K562 (cell line): Measurements from ENCODE around the gene PSMB7. TPM values are rescaled to one million over a fixed set of nuclear protein-coding genes. Genes with fewer than 3 reads are reported as not detected.

Experiments used
- GABPA ChIP-seq: fragments of 200-800 bp; sonication (Bioruptor generic); conservative IDR thresholded peaks from 2 replicates; pipeline ENCODE4 v1.6.1; 2016; ENCODE audit warnings: low read depth, missing genetic modification characterization, missing compliant biosample characterization
- MAZ ChIP-seq, 2 experiments: fragments of 450-650 bp in 1 of 2; sonication (generic) in 1 of 2; formaldehyde crosslinking; IDR thresholded peaks in 1 of 2; conservative IDR thresholded peaks in 1 of 2; 2 replicates each; pipeline versions ENCODE4 v1.4.0 to v1.5.0; 2020; ENCODE audit warnings: mild to moderate bottlenecking in 1 of 2, missing genetic modification reagents in 1 of 2
- MXI1 ChIP-seq: IDR thresholded peaks from 2 replicates; pipeline ENCODE4 v1.6.1; 2011; ENCODE audit warnings: low read depth, mild to moderate bottlenecking, improper control_type of control experiment, low read length
- MYC ChIP-seq, 2 experiments: fragments of 250-450 bp in 1 of 2; sonication (Bioruptor Pico) in 1 of 2; IDR thresholded peaks; 2 replicates each; pipeline versions ENCODE4 v1.5.1 to v1.6.1; 2012 to 2021; ENCODE audit warnings: low read depth in 2 of 2, borderline replicate concordance in 1 of 2, improper control_type of control experiment in 1 of 2, low read length in 1 of 2, mild to moderate bottlenecking in 1 of 2, moderate library complexity in 1 of 2
- NCOA1 ChIP-seq: fragments of 450-650 bp; IDR thresholded peaks from 2 replicates; pipeline ENCODE4 v1.6.1; 2016; ENCODE audit warnings: low read depth
- NFIC ChIP-seq: fragments of 450-650 bp; IDR thresholded peaks from 2 replicates; pipeline ENCODE4 v1.6.1; 2017; ENCODE audit warnings: mild to moderate bottlenecking, inconsistent platforms
- NR3C1 ChIP-seq: sonication (generic); formaldehyde crosslinking; IDR thresholded peaks from 2 replicates; pipeline ENCODE4 v1.8.1; 2022; ENCODE audit warnings: missing genetic modification reagents
- NR4A1 ChIP-seq, 2 experiments: fragments of 250-450 bp in 1 of 2; fragments of 450-650 bp in 1 of 2; sonication (Bioruptor Pico) in 1 of 2; IDR thresholded peaks; 2 replicates each; pipeline versions ENCODE4 v1.4.0 to v1.6.1; 2016 to 2020; ENCODE audit warnings: mild to moderate bottlenecking in 2 of 2, missing compliant biosample characterization in 1 of 2, missing genetic modification characterization in 1 of 2, moderate library complexity in 1 of 2
- POLR2B ChIP-seq: fragments of 450-650 bp; IDR thresholded peaks from 2 replicates; pipeline ENCODE4 v1.6.1; 2018; ENCODE audit warnings: low read depth; ENCODE audit not compliant: partially characterized antibody
- PTBP1 ChIP-seq: fragments of 200-400 bp; formaldehyde crosslinking; IDR thresholded peaks from 2 replicates; pipeline ENCODE4 v1.6.1; 2017; ENCODE audit warnings: low read depth, low read length
- PTRF ChIP-seq: fragments of 450-650 bp; IDR thresholded peaks from 2 replicates; pipeline ENCODE4 v1.6.1; 2016; ENCODE audit warnings: mild to moderate bottlenecking, missing genetic modification characterization, missing compliant biosample characterization
- SAP30 ChIP-seq: fragments of 200-600 bp; sonication (generic); IDR thresholded peaks from 2 replicates; pipeline ENCODE4 v1.6.1; 2012; ENCODE audit warnings: borderline replicate concordance, low read depth, mild to moderate bottlenecking, moderate library complexity, low read length, control low read depth, inconsistent platforms; ENCODE audit not compliant: insufficient read depth, poor library complexity, severe bottlenecking
- SRSF1 ChIP-seq: fragments of 200-400 bp; formaldehyde crosslinking; IDR thresholded peaks from 2 replicates; pipeline ENCODE4 v1.6.1; 2017; ENCODE audit warnings: mild to moderate bottlenecking, low read depth, low read length, moderate library complexity
- STAT5A ChIP-seq: IDR thresholded peaks from 2 replicates; pipeline ENCODE4 v1.6.1; 2012; ENCODE audit warnings: low read length, inconsistent platforms, borderline replicate concordance
- TAF15 ChIP-seq: fragments of 200-400 bp; formaldehyde crosslinking; IDR thresholded peaks from 2 replicates; pipeline ENCODE4 v1.6.1; 2017; ENCODE audit warnings: mild to moderate bottlenecking, low read depth, low read length, moderate library complexity
- TBL1XR1 ChIP-seq, 2 experiments: IDR thresholded peaks; 2 replicates each; pipeline ENCODE4 v1.6.1; 2012; ENCODE audit warnings: improper control_type of control experiment in 2 of 2, low read length in 2 of 2, mild to moderate bottlenecking in 1 of 2
- TRIM24 ChIP-seq, 2 experiments: fragments of 450-650 bp; IDR thresholded peaks; 2 replicates each; pipeline ENCODE4 v1.6.1; 2016
- ZBTB8A ChIP-seq: fragments of 450-650 bp; IDR thresholded peaks from 2 replicates; pipeline ENCODE4 v1.6.1; 2018; ENCODE audit warnings: mild to moderate bottlenecking, moderate library complexity; ENCODE audit not compliant: partially characterized antibody
- ZC3H8 ChIP-seq: fragments of 450-650 bp; IDR thresholded peaks from 2 replicates; pipeline ENCODE4 v1.6.1; 2017
- ZEB2 ChIP-seq: fragments of 450-650 bp; IDR thresholded peaks from 2 replicates; pipeline ENCODE4 v1.6.1; 2016
- ZNF23 ChIP-seq: fragments of 250-450 bp; sonication (Bioruptor Pico); IDR thresholded peaks from 2 replicates; pipeline ENCODE4 v1.4.0; 2020; ENCODE audit warnings: mild to moderate bottlenecking
- ZNF41 ChIP-seq: fragments of 250-450 bp; sonication (Bioruptor Pico); conservative IDR thresholded peaks from 2 replicates; pipeline ENCODE4 v1.4.0; 2020; ENCODE audit warnings: mild to moderate bottlenecking
- polyA plus RNA-seq, 8 experiments: library from polyadenylated mRNA; depleted of rRNA in 4 of 8; stranded (reverse) in 5 of 8; unstranded in 3 of 8; fragments of >200 nt; fragmentation: Nextera tagmentation in 2 of 8; fragmentation: Illumina TruSeq in 1 of 8; extraction: Ambion mirVana in 2 of 8; extraction: Trizol in 1 of 8; gene quantifications; 2 replicates each; pipeline versions ENCODE4 v1.2.1 to v1.2.3, GENCODE V29; 2011 to 2014; ENCODE audit warnings: inconsistent platforms in 1 of 8, missing spikeins in 1 of 8
- total RNA-seq, 7 experiments: library from RNA; depleted of rRNA in 6 of 7; stranded (reverse); fragments of >200 nt in 6 of 7; fragmentation: Illumina TruSeq in 2 of 7; extraction: Trizol in 2 of 7; gene quantifications; 2 replicates each; pipeline versions ENCODE4 v1.2.1 to v1.2.3, GENCODE V29; 2011 to 2021; ENCODE audit warnings: low replicate concordance in 1 of 7
- TF ChIP-seq, protein P1 (sequence below): sonication (generic); formaldehyde crosslinking; IDR thresholded peaks from 2 replicates; pipeline ENCODE4 v1.8.1; 2023; ENCODE audit warnings: mild to moderate bottlenecking, missing genetic modification reagents
- TF ChIP-seq, protein P2 (sequence below), 2 experiments: fragments of 450-650 bp in 1 of 2; sonication (generic) in 1 of 2; formaldehyde crosslinking; conservative IDR thresholded peaks; 2 replicates each; pipeline versions ENCODE4 v1.4.0 to v1.8.1; 2020 to 2022; ENCODE audit warnings: mild to moderate bottlenecking in 1 of 2, missing genetic modification reagents in 1 of 2
- TF ChIP-seq, protein P3 (sequence below): IDR thresholded peaks from 2 replicates; pipeline ENCODE4 v1.6.1; 2014; ENCODE audit warnings: antibody characterized with exemption

PSMB7 gene
- total and polyA plus RNA-seq, 9 of the 15 experiments (the other 6 are each of a cell fraction or from before 2014, with no cell fraction given): 321 to 978 (median 407) TPM

DNA sequence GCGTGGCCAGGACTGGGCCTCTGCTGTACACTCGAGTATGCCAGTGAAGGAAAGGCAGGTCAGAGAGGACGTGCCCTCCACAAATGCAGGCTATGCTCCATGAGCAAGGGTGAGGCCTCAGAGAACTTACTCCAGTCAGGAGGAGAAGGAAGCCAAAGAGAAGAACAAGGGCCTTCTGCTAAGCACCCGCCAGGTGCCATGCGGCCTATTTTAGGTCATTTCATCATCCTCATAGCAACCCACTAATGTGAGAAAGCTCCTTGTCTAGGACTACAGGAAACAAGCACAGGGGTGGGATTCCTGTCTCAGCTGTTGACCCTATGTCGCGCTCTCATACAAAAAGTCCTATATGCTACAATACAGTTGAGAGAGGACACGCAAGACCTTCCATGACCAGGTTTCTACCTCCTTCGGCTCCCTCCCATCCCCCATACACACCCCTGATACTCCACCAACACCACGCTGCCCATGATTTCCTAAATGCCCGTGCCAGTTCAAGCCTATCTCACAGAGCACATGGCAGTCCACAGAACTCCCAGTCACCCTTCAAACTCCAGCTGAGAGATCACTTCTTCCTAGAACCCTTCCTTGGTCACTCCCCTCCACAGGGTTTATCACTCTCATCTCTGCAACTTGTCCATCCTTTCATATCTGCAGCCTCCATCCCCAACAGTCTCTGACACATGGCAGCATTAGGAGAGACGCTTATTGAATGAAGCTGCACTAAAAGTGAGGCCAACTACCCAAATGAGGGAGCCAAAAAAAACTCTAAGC is 26.8 kb downstream of the PSMB7 start (continued):
- TF ChIP-seq MYC (IDR thresholded peaks at IDR 0.05; ENCODE audit: low read depth, low read length): peak; percentile 67
- TF ChIP-seq MYC (CRISPR knock-in tag; IDR thresholded peaks at IDR 0.05; ENCODE audit: borderline replicate concordance, low read depth): no peak
- TF ChIP-seq ZBTB8A: no peak
- TF ChIP-seq ZNF41 (CRISPR knock-in tag): no peak
- TF ChIP-seq ZEB2: peak; percentile 56; the same call in 1 of the 2 replicates
- TF ChIP-seq, protein P1, sequence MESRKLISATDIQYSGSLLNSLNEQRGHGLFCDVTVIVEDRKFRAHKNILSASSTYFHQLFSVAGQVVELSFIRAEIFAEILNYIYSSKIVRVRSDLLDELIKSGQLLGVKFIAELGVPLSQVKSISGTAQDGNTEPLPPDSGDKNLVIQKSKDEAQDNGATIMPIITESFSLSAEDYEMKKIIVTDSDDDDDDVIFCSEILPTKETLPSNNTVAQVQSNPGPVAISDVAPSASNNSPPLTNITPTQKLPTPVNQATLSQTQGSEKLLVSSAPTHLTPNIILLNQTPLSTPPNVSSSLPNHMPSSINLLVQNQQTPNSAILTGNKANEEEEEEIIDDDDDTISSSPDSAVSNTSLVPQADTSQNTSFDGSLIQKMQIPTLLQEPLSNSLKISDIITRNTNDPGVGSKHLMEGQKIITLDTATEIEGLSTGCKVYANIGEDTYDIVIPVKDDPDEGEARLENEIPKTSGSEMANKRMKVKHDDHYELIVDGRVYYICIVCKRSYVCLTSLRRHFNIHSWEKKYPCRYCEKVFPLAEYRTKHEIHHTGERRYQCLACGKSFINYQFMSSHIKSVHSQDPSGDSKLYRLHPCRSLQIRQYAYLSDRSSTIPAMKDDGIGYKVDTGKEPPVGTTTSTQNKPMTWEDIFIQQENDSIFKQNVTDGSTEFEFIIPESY (CRISPR knock-in tag): peak; percentile 98
- peak; percentile 43; the same call in 1 of the 2 replicates for TF ChIP-seq NCOA1
- no peak for TF ChIP-seq SRSF1
- TF ChIP-seq ZC3H8: no peak
- no peak for TF ChIP-seq MAZ (CRISPR knock-in tag; conservative IDR thresholded peaks at IDR 0.05 in 1 of 2, IDR thresholded peaks at IDR 0.05 in 1 of 2)
- no peak for TF ChIP-seq PTRF (tag)
- TF ChIP-seq NR4A1 (CRISPR knock-in tag; IDR thresholded peaks at IDR 0.05): no peak
- TF ChIP-seq NR4A1 (tag; IDR thresholded peaks at IDR 0.05): 0 out of 2 replicates have a peak, but pooled peaks have one; percentile 36
- TF ChIP-seq, protein P2, sequence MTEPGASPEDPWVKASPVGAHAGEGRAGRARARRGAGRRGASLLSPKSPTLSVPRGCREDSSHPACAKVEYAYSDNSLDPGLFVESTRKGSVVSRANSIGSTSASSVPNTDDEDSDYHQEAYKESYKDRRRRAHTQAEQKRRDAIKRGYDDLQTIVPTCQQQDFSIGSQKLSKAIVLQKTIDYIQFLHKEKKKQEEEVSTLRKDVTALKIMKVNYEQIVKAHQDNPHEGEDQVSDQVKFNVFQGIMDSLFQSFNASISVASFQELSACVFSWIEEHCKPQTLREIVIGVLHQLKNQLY (CRISPR knock-in tag; conservative IDR thresholded peaks at IDR 0.05): no peak
- no peak for TF ChIP-seq NR3C1
- 0 out of 2 replicates have a peak, but pooled peaks have one; percentile 33 for TF ChIP-seq STAT5A
- TF ChIP-seq GABPA: no peak
- TF ChIP-seq TBL1XR1 (IDR thresholded peaks at IDR 0.05; ENCODE audit: low read length in 2 of 2): peak in 1 of 2 experiments; percentile 44; a peak in 1 of 4 replicates
- TF ChIP-seq POLR2B: no peak
- TF ChIP-seq MXI1: 0 out of 2 replicates have a peak, but pooled peaks have one; percentile 29
- no peak for TF ChIP-seq SAP30
- TF ChIP-seq, protein P3, sequence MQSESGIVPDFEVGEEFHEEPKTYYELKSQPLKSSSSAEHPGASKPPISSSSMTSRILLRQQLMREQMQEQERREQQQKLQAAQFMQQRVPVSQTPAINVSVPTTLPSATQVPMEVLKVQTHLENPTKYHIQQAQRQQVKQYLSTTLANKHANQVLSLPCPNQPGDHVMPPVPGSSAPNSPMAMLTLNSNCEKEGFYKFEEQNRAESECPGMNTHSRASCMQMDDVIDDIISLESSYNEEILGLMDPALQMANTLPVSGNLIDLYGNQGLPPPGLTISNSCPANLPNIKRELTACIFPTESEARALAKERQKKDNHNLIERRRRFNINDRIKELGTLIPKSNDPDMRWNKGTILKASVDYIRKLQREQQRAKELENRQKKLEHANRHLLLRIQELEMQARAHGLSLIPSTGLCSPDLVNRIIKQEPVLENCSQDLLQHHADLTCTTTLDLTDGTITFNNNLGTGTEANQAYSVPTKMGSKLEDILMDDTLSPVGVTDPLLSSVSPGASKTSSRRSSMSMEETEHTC: no peak
- no peak for TF ChIP-seq PTBP1
- TF ChIP-seq TAF15: no peak
- no peak for TF ChIP-seq ZNF23 (CRISPR knock-in tag)
- peak; percentile 13; the same call in 1 of the 2 replicates for TF ChIP-seq NFIC
- TF ChIP-seq TRIM24 (IDR thresholded peaks at IDR 0.05): no peak
